ENCODE data around the gene TTC7B.

TTC7B gene

GRCh38 chr14:90514015-90514398, 302.2 kb downstream of the TTC7B start:
- DNase-seq (ENCODE audit: low read depth in 2 of 3, low spot score in 2 of 3): no peak

- no peak for DNase-seq (ENCODE audit: low read depth in 2 of 3, low spot score in 2 of 3)
Observed at GRCh38 chr14:90513161-90514014, 302.8 kb downstream of the TTC7B start.

- DNase-seq (ENCODE audit: low read depth in 2 of 3, low spot score in 2 of 3): no peak
Observed at GRCh38 chr14:90512329-90512991, 303.8 kb downstream of the TTC7B start.

DNA sequence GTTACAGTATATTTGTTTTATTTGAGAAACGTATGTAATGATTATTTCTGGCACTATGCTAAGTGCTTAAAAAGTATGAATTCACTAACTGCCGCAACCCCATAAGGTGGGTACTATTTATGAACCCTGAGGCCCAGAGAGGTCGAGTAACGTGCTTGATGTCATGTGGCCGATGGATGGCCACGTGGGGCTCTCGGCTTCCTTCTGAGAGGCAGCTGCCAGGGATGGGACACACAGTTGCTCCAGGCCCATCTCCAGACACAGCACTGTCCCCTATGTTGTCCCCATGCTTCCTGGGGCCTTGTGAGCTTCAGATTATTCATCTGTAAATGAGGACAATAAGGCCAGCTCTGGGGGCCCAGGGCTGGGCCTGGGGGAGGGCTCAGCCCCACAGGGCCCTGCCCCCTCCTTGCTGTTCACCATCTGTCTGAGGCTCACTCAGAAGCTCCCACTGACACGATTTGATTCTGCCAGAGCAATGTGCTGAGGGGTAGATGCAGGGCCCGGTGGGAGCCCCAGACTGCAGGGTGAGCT, 304.4 kb downstream of the TTC7B start:
- no peak for DNase-seq (ENCODE audit: low read depth in 2 of 3, low spot score in 2 of 3)

- DNase-seq (ENCODE audit: low read depth in 2 of 3, low spot score in 2 of 3): no peak
Observed at GRCh38 chr14:90511252-90511651, 305.0 kb downstream of the TTC7B start.

DNA sequence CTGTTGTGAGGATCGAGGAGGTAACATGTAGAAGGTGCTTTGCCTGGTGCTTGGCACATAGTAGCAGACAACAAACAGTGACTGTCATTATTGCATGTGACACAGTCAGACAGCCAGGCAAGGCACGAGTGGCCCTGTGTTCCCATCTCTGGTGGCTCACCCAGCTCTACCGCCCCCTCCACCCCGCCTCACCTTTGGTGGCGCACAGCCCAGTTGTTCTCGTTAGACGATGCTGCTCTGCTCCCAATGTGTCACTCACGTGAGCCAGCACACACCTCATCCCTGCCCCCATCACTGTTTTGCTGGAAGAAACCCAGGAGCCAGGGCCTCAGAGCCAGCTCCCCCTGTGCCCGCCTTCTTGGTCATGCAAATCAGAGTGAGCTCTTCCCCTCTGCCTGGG, 306.1 kb downstream of the TTC7B start:
- no peak for DNase-seq (ENCODE audit: low read depth in 2 of 3, low spot score in 2 of 3)

GRCh38 chr14:90509403-90509802, 306.8 kb downstream of the TTC7B start:
- DNase-seq (ENCODE audit: low read depth in 2 of 3, low spot score in 2 of 3): no peak

GRCh38 chr14:90508536-90509254, 307.5 kb downstream of the TTC7B start:
- DNase-seq (ENCODE audit: low read depth in 2 of 3, low spot score in 2 of 3): no peak

DNA sequence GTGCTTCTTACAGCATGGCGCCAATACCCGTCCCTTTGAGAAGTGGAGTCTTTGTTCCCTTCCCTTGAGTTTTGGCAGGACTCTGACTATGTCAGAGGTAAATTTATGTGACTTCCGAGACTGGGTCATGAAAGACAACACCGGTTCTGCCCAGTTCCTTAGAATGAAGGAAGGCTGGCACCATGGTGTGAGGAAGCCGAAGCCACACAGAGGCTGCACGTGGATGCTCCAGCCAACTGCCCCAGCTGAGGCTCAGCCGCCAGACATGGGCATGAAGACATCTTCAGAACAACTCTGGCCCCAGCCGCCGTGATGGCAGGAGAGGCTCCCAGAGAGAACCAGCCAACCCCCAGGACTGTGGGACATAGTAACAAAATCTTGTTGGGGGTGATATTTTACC, 308.2 kb downstream of the TTC7B start:
- DNase-seq (ENCODE audit: low read depth in 2 of 3, low spot score in 2 of 3): no peak

- DNase-seq (ENCODE audit: low read depth in 2 of 3, low spot score in 2 of 3): no peak
Observed at GRCh38 chr14:90507428-90507827, 308.8 kb downstream of the TTC7B start.

DNA sequence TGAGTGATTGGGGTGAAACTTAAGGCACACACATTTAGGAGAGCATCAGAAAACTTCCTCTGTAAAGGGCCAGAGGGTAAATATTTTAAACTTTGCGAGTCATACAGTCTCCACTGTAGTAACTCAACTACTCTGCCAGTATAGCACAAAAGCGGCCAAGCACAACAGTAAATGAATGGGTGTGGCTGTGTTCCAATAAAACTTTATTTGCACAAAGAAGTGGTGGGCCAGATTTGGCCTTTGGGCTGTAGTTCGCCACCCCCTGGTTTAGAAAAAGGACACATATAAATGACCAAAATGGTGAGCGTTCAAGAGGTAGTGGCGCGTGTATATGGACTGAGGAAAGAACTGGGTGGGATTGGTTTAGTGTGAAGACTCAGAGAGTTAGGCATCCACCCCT, 309.5 kb downstream of the TTC7B start:
- DNase-seq (ENCODE audit: low read depth in 2 of 3, low spot score in 2 of 3): no peak

DNA sequence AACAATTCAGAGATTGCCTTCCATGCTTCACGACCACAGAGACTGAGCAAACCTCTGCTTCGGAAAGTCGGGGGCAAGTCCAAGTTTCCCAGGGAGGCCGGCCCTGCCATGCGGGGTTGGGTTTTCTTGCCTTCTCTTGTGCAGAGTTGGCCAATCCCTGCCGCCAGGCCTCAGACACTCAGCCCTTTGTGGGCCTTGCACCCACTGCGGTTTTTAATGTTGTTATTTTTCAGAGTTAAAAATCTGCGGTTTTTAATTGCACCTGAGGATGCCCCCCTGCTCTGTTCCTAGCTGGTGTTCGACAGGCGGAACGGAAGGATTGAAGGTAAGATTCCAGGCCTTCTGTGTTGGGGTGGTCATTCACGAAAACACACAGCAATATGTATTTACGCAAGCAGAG, 310.7 kb downstream of the TTC7B start:
- DNase-seq (ENCODE audit: low read depth in 2 of 3, low spot score in 2 of 3): no peak

DNA sequence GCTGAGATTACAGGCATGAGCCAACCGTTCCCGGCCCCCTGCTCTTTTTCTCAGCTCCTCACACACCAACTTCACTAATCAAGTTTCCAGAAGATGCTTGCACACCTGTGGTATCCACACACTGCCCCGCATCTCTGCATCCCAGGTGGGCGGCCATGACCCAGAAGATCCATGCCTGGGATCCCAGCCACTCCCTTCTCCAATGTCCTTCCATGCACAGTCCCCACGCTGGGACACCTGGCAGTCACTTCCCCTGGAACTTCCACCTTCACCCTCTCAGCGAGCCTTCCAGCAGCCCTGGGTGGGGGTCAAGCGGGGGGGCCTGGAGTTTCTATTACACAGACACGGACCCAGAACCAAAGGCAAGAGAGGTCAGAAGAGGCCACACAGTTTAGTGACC, 311.6 kb downstream of the TTC7B start:
- no peak for DNase-seq (ENCODE audit: low read depth in 2 of 3, low spot score in 2 of 3)

GRCh38 chr14:90503582-90503981, 312.6 kb downstream of the TTC7B start:
- DNase-seq (ENCODE audit: low read depth in 2 of 3, low spot score in 2 of 3): no peak

DNA sequence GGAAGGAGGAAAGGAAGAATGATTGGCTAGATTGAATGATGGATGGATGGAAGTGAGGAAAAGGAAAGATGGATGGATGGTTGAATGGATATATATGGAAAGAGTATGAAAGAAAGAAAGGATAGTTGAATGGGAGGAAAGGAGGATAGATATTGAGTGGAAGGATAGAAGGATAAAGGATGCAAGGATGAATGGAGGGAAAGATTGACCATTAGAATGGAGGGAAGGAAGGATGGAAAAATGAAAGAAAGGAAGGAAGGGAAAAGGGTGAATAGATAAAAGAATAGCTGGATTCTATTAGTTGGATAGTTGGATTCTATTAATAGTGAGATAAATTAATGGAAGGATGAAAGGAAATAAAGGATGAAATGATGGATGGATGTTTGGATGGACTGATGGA, 313.5 kb downstream of the TTC7B start:
- no peak for DNase-seq (ENCODE audit: low read depth in 2 of 3, low spot score in 2 of 3)

DNA sequence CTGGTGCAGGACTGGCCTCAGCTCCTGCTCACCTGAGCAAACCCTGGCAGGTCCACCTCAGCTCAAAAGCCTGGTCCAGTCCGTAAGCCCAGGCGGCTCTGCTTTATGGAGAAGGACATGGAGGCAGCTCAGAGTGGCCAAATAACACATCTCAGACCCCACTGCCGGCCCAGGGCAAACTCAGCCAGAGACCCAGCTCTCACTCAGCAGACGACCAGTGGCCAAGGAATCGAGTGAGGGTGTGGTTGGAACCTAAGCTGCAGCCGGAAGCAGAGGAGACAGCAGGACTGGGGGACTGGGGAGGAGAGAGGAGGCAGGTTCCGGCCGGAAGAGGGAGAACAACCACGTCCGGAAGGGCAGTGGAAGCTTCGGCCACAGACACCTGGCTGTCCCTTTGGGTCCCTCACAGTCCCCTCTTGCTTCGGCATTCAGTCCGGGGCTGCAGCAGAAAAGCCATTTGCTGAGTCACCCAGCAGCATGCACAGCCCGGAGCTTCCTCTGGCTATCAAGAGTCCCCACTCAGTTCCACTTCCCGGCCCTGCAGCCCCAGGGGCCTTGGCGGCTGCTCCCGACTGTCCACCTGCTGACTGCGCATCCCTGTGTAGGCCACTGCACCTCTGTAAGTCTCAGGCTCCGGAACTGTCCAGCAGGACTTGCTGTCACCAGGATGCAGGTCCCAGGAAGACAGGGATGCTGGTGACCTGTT, 315.4 kb downstream of the TTC7B start:
- no peak for DNase-seq (ENCODE audit: low read depth in 2 of 3, low spot score in 2 of 3)

DNA sequence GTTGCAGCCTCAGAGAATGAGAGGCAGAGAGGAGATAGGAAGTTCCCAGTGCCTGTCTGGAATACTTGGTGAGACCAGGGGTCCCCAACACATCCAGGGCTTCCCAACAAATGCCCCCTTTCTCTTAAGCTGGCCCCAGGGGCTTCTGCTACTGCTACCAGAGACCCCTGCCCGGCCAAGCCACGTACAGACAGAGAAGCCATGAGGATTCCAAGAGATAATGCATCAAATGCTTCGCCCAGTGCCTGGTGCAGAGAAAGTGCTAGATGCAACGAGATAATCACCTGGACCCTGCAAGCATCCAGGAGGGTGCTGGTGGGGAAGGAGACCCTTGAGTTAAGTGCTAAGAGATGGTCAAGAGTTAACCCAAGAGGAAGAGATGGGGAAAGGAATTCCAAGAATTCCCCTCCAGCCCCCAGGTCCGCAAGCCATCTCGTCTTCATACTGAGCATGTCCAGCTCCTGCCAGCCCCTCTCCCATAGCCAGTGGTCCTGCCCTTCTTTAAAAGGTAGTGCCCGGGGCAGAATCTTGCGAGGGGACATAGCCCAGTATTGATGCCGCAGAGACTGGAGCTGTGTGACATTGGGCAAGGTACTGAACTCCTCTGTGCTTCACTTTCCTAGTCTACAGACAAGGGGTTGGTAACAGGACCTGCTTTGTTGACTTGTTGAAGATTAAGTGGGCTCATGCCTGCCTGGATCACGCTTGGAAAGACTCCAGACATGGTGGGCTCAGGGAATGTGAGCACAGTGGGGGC, 316.1 kb downstream of the TTC7B start:
- DNase-seq (ENCODE audit: low read depth in 2 of 3, low spot score in 2 of 3): no peak

DNA sequence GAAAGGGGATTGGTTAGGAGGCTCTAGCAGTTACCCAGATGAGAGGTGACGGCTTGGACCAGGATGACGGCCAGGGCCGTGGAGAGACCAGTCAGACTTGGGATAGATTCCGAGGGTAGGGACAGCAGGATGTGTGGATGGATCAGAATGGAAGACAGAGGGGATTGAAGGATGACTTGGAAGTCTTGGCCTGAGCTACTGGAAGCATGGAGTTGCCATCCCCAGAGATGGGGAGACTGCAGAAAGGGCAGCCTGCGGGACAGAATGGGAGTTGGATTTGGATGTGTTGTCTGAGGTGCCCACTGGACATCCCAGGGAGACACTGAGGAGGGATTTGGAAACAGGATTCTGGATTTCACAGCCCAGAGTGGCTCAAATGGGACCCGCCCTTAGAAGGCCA, 317.1 kb downstream of the TTC7B start:
- DNase-seq (ENCODE audit: low read depth in 2 of 3, low spot score in 2 of 3): no peak

- no peak for DNase-seq (ENCODE audit: low read depth in 2 of 3, low spot score in 2 of 3)
Observed at GRCh38 chr14:90498198-90498597, 318.0 kb downstream of the TTC7B start.

GRCh38 chr14:90496379-90496778, 319.9 kb downstream of the TTC7B start:
- no peak for DNase-seq (ENCODE audit: low read depth in 2 of 3, low spot score in 2 of 3)

Data from activated CD8-positive, alpha-beta memory T cell treated with anti-CD3 and anti-CD28 coated beads for 48 hours (primary cell).